Stimulated activated CD4-positive, alpha-beta T cell treated with anti-CD3 and anti-CD28 coated beads, Interleukin-4, amount 100 ng/mL, for 1 hour (primary cell): ENCODE data around the gene CNTNAP1.
A peak's percentile ranks its signal among the peaks of the same experiment; 100 is the strongest.

ENCODE experiments used
- DNase-seq: peaks from one replicate; pipeline ENCODE4 v3.0.0-alpha.2; 2020

CNTNAP1 gene

DNA sequence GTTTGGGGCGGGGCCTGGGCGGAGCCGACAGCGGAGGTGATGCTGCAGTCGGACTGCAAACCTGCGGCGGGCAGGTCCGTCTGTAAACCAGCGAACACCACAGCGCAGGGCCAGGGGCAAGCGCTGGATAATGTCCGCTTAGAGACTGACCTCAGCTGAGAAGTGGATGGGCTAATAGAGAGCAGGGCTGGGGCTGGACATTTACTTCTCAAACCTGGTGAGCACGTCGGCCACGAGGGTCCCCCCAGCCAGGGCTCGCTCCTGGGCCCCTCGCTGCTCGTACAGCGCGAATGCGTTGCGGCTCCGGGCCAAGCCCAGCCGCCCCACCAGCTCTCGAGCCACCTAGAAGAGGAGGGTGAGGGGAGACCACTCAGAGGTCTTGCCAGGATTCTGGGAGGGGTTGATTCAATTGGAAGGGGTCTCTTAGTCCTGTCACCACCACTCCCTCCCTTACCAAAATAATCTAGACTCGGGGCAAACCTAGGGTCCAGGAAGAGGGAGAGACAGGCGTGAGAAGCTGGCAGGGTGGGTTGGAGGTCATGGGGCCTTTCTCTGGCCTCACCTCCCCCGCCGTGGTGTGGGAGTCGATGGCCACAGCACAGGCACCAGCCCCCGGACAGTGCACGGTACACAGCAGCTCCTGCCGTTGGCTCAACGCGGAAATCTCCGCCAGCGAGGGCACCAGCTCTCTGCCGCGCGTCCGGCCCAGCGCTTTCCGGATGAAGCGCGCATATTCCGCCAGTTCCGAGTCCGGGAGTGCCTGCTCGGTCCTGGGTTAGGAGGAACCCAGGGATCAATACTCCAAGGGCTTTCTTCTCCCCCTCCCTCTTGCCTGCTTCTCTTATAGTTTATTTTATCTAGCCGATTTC is 11.3 kb upstream of the CNTNAP1 start:
- DNase-seq = no peak

DNA sequence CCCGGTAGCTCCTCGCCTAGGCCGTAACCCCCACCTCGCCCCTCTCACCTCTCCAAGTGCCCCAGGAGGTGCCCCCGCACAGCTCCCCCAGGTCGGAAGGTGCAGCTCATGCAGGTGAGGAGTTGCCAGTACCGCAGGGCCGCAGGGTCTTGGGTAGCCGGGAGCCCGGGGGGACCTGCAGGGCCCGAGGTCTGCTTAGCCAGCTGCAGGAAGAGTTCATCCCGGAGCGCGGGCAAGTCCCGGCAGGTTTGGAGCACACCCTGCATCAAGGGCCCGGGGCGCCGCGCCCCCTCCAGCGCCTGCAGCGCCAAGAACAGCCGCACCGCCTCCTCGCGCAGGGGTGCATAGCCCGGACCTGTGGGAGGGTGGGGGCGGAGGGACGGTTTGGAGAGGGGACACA is 10.3 kb upstream of the CNTNAP1 start:
- DNase-seq = no peak

DNA sequence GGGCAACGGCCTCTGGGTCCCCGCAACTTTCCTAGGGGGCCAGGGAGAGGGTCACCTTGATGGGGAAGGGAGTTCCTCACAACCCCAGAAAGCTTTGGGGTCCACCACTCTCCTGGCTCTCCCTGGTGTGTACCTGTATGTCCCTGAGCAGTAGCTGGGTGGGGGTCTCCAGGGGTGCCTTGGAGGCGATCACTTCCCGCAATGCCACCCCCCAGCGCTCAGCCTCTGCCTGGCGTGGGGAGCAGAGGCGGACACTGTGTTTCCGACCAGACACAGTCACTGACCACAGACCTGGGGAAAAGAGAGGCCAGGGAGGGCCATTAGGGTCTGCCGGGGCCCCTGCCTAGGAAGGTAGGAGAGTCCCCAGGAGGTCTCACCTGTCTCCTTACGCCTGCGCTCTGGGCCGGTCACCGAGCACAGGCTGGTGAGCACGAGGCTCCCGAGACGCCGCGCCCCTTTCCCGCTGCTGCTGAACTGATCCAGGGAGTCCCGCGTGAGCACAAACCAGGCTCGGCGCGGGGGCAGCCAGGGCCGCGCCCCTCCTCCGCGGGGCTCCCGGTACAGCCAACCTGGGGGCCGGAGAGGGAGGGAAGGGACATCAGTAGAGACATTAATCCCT is 9.0 kb upstream of the CNTNAP1 start:
- no peak for DNase-seq

DNA sequence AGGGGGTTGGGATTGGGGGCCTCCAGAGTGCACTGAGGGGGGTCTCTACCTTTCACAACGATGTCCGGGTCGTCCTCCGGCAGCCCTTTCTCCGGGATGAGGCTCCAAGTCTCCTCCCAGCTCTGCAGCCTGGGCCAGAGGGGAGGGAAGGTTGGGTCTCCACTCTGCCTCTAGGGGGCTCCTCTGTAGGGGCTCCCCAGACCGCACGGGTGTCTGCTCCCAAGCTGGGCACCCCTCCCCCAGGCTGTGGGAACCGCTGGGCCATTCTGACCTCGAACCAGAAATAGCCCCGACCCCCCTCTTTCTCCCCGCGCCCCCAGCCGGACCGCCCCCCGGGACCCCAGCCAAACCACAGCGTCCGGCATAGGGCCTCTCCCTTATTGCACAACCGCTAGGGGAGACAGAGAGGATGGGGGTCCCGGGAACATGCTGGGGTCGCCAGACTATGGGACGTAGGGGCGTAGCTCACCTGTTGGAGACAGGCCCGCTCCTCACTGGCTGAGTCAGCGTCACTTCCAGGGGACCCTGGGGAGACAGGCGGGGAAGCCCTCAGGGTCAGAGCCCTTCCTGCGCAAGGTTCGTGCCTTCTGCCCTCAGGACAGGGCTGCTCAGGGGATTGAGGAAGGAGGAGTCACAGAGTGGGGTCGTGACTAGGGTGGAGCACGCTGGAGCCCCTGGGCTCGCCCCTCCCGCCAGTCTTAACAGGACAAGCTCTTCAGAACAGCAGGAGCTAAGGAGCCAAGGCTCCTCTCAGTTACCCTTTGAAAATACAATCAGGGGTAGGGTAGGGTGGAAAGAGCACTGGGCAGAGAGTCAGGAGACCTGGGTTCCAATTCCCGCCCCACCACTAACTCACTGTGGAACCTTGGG is 8.2 kb upstream of the CNTNAP1 start:
- DNase-seq = no peak

DNA sequence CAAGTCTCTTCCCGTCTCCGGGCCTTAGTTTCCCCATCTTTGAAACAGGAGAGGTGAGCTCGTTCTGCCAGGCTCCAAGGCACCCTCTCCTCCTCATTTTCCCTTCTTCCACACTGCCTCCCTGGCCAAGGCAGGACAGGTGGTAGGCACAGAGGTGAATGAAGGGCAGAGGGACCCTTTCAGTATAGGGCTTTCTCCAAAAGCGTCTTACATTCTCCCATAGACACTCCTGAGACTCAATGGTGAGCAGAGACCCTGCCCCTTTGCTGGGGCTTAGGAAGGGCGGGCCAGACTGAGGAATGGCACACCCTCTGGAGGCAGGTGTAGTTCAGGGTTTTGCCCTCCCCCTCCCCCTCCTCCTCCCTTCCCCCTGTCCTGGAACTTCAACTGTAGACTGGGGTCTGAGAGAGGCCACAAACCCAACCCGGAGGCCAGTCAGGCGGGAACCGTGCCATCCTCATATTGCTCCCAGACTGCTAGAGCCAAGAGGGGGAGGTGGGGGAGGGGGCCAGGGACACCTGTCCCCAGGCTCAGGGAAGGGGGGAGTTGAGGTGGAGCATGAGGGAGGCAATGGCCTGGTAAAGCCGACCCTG is 7.5 kb upstream of the CNTNAP1 start:
- DNase-seq = no peak

DNA sequence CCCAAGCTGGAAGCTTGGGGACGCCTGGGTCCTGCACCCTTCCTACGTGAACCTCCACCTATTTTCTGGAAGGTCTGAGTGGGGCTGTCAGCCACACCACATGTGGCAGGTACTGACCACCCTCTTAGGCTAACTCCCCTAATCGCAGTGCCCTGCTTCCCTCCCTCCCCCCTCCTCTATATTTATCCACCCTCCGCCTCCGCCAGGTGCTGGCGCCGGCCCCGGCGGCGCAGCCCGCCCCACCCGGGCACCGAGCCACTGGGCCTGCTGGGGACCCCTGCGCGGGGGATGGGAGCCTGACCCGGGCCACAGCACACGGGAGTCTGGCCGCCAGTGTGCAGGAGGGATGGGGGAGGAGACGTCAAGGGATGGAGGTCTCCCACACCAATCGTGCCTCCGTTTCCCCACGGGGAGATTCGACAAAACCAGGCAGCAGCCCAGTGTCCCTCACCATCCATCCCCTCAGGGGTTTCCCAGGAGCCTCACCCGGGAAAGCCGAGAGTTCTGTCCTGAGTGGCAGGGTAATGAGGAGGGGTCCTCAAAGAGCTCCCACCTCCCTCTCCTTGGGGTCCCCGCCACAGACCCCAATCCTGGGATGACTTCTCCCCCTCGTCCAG is 6.9 kb upstream of the CNTNAP1 start:
- DNase-seq = no peak

DNA sequence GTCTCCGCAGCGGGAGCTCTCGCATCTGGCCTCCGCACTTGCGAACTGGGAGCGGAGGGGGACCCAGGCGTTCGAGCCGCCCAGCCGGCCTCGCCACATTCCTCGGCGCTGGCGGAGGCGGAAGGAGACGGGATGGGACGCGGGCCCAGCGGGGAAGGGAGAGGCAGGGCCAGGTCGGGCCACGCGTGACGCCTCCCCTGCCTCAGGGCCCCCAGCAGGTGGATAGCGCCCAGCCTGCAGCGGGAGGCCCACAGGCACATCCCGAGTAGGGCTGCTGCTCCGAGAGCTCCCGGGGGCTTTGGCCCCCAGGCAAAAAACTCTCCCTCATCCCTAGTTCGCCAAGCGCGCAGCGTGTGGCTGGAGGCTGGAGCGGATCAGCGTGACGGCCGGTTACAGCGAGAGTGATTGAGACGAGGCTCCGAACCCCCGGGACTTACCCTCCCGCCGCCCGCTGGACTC is 6.3 kb upstream of the CNTNAP1 start:
- no peak for DNase-seq

DNA sequence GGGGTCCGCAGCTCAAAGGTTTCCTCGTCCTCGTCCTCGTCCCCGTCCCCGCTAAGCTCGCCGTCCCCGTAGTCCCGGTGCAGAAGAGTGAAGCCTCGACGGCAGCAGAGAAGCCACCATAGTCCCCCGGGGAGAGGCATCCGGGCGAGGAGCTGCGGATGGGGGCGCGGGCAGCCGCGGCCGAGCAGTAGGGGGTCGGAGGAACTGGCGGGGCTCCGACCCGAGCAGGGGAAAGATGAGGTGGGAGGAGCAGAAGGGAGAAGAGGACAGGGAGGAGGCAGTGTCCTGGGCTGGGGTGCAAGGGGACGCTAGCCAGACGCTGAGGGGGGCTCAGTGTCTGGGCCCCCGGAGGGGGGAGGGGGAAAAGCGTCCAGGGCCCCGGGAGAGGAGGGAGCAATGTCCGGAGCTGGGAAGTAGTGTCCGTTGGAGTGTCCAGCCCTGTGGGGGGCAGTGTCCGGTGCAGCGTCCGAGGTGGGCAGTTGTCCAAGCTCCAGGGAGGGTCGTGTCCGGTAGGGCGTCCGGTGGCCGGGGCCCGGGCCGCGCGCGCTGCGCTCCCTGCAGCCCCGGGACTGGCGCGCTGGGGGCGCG is 5.8 kb upstream of the CNTNAP1 start, which contains the start of gene PLEKHH3:
Gene PLEKHH3 (minus strand): TSS at position 571 of the 588 bp plus-strand sequence. CDS start 431 bp downstream, at position 140.
- DNase-seq = no peak

DNA sequence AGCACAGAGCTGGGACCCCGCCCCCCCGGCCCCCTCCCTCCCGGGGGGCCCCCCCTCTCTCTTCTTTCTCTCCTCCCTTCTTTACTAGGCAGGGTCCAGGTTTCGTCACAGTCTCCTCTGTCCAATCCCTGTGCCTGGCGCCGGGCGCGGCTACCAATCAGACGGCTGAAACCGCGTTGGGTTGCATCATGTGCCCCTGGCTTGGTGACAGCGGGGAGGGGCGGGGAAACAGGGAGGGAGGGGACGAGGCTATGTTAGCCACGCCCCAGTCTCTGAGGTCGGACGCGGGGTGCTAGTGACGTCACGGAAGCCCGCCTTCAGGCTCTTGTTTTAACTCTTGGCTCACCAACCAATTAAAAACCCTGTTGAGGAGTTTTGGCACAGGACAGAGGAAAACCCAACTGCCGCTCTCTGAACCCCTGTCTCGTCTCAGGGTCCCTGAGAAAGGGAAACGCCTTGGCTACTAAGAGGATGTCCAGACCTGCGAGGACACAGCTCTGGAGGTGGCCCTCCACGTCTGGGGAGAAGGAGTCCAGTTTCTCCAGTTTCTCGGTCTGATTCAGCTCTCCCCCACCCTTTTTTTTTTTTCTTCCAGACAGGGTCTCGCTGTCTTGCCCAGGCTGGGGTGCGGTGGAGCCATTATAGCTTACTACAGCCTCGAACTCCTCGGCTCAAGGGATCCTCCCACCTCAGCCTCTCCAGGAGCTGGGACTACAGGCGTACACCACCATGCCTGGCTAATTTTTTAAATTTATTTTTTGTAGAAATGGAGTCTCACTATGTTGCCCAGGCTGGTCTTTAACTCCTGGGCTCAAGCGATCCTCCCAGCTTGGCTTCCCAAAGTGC is 5.1 kb upstream of the CNTNAP1 start:
- DNase-seq = peak; percentile 98

DNA sequence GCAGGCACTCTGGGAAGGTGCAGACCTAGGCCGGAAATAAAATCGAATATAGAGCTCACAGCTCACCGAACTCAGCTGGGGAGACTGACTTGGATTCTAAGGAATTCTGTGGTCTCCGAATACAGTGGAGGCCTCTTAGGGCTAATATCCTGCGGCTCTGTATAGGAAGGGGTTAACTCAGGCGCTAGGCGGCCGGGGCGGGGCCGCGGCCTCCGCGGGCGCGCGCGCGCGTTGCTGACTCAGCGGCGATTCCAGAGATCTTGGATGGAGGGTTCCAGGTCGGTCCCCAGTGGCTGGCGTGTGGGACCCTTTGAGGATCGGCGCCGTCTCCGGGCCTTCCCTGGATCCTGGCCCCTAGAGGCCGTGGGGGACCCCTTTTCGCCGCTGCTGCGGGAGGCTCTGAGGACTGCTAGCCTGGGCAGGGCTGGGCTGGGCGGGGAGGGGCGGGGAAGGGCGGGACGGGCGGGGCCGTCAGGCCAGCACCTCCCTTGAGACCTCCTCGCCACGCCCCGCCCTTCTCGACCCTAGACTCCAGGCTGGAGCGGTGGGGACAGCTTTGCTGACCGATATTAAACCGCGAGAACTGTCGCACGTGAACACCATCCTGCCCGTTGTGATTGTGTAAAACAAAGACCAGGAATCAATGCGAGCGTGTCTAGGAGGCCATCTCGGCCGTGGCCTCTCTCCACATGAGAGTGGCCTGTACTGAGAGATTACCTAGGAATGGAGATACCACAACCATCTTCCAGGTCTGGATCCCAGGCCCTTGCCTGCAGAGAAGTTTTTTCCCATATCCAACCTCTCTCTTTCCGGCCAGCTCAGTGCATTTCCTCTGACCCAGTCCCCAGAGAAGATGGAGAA is 4.2 kb upstream of the CNTNAP1 start:
- peak; percentile 81 for DNase-seq

DNA sequence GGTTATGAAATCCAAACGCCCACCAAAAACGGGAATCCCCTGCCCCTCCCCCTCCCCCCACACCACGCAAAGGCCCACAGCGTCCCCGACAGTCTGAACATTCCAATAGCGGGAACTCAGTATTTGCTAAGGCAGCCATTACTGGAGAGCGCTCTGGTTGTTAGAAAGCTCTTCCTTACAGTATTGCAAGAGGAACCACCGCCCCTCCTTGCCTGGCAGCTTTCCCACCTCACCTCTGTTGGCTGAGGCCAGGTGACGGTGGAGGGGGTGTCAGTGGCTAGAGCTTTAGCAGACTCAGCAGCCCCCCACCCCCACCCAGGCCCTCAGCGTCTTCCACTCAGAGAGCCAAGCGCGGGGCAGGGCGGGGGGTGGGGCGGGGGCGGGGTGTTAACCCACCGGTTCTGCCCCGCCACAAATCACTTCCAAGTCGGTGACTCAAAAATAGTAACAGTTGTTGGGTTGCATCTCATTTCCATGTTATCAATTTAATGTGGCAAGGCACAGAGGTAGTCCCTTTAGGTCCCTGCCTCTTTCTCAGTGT is 3.3 kb upstream of the CNTNAP1 start:
- DNase-seq = peak; percentile 44

DNA sequence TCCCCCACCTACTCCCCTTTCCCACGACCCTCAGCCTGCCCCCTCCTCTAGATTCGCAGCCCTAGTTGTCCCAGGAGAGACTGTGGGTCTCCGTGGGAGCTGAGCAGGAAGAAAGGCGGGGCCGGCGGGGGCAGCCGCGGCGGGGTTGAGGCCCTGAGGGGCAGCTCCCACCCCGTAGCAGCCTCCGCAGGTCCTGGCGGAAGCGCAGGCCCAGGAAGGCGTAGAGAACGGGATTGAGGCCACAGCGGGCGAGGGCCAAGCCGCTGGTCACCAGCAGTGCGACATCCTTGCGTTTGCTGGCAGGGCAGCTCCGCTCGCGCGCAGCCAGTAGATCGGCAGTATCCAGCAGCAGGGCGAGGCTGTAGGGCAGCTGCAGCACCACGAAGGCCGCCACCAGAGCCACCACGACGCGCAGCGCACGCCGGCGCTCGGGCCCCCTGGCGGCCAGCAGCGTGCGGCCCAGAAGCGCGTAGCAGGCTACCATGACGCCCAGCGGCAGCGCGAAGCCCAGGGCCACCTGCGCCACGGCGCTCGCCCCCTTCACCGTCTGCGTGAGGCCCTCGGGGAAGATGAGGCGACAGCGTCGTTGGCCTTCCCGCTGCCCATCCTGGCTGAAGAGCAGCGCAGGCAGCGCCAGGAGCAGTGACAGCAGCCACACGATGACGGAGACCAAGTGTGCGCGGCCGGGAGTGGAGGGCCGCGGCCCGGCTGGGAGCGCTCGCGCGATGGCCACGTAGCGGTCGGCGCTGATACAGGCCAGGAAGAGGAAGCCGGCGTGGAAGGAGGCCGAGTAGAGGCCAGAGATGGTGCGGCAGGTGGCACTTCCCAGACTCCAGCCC is 2.6 kb upstream of the CNTNAP1 start:
- DNase-seq = peak; percentile 73

DNA sequence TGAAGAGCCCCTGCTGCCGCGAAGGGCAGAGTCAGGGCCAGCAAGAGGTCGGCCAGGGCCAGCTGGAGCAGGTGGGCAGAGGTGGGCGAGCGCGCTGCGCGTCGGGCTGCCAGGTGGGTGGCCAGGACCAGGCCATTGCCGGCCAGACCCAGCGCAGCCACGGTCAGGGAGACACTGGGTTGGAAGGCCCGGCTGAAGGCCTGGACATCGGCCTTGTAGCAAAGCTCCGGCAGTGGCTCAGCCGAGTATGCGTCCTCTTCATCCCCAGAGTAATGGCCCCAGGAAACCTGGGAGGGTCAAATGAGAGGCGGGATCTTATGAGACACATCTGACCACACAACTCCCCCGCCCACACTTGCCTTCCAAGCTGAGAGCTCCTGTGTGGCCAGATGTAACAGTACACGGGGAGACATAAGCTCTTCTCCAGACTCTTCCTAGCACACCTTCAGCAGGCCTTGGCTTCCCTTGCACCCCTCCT is 2.0 kb upstream of the CNTNAP1 start:
- DNase-seq = no peak

DNA sequence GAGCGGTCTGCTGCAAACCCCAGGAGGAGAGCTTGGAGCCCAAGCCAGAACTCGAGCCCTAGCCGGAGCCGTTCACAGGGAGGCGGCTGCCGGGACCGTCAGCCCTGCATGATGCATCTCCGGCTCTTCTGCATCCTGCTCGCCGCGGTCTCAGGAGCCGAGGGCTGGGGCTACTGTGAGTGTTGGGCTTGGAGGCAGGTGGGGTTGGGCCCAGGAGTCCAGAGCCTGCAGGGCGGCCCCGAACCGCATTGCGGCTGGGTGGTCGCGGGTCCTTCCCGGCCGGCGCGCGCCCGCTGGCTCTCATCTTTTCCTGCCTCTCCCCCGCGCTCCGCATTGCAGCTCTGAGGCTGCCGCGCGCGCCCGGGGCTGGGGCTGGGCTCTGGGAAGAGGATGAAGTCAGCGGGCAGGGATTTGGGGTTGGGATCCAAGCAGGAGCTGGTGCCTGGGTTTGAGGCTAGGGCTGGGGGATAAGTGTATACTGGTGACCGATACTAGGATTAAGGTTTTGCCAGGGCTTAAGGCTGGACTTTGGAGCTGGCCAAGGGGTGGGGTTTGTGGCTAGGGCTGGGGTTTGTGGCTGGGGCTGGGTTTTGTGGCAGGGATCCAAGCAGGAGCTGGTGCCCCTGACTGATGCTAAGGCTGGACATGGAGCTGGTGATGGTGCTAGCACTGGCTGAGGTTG is 532 bp downstream of the CNTNAP1 start:
- no peak for DNase-seq

DNA sequence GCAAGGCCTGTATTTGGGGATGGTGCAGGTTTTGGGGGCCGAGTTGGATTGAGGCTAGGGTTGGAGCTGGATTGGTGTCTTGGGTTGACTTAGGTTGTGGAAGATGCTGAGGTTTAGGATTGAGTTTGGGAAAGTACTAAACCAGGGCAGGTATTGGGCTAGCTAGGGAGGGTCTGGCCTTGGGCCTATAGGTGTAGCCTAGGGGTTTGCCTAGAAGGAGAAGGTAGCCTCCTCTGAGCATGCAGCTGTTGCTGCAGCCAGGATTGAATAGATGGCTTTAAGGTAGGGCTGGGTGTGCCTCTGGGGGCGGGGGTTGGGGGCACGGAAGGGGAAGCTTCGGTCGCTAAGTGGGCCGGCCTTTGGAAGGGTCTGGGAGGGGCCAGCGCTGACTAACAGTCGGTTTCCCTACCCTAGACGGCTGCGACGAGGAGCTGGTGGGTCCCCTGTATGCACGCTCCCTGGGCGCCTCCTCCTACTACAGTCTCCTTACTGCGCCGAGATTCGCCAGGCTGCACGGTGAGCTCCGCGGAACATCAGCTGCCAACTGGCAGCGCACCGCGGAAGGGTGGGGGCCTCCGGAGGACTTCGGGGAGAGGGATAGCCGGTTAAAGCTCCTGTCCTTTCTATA is 1.2 kb downstream of the CNTNAP1 start:
- DNase-seq = no peak

DNA sequence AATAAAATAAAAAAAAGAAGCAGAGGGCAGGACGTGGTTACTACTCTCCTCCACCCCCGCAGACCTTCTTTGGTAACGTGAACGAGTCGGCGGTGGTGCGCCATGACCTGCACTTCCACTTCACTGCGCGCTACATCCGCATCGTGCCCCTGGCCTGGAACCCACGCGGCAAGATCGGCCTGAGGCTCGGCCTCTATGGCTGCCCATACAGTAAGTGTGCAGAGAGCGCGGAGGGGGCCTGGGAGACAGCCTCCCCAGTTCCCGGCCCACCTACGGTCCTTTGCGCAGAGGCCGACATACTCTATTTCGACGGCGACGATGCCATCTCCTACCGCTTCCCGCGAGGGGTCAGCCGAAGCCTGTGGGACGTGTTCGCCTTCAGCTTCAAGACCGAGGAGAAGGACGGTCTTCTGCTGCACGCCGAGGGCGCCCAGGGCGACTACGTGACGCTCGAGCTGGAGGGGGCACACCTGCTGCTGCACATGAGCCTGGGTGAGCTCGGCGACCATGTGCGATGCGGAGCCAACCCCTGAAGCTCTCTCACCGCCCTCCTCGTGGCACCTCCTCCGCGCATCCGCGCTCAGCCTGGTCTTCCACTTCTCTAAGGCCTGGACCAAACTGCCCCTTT is 2.7 kb downstream of the CNTNAP1 start:
- no peak for DNase-seq

DNA sequence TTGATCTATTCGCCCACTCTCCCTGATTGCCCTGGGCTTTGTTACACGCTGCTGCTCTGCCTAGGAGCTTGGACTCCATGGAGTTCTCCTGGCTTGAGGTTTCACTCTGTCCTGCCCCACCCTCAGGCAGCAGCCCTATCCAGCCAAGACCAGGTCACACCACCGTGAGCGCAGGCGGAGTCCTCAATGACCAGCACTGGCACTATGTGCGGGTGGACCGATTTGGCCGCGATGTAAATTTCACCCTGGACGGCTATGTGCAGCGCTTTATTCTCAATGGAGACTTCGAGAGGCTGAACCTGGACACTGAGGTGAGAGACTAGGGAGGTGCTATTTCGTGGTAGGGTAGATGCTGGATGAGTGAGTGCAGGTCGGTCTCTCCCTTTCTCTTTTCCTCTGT is 3.5 kb downstream of the CNTNAP1 start:
- DNase-seq = no peak
